ENCODE data around the gene DDN. TPM values are rescaled to one million over a fixed set of nuclear protein-coding genes. Genes with fewer than 3 reads are reported as not detected.

Gene DDN
- total RNA-seq, 4 donors from 2014 or later: 0.12 to 0.65 TPM; not detected in 2

DNA sequence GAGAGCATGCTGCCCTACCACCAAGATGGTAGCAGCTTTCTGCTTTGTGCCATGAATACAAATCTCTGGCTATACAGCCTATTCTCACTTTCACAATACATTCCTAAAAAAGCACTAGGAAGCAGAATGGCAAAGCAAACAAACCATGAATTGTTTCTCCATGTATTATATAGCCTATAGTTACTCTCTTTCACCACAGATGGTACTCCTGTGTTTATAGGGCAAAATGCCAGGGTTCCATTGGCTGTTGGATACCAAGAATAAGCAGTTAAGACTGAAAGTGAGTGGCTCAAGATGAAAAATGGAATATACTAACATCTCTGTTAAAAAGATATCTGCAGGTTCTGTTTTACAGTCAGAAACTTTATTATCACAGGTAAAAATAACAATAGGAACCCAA, 53.0 kb downstream of the DDN start:
- ATAC-seq (ENCODE audit: low FRiP score) (no peak), DNase-seq (ENCODE audit: low spot score) (no peak)
- TF ChIP-seq, protein P1, sequence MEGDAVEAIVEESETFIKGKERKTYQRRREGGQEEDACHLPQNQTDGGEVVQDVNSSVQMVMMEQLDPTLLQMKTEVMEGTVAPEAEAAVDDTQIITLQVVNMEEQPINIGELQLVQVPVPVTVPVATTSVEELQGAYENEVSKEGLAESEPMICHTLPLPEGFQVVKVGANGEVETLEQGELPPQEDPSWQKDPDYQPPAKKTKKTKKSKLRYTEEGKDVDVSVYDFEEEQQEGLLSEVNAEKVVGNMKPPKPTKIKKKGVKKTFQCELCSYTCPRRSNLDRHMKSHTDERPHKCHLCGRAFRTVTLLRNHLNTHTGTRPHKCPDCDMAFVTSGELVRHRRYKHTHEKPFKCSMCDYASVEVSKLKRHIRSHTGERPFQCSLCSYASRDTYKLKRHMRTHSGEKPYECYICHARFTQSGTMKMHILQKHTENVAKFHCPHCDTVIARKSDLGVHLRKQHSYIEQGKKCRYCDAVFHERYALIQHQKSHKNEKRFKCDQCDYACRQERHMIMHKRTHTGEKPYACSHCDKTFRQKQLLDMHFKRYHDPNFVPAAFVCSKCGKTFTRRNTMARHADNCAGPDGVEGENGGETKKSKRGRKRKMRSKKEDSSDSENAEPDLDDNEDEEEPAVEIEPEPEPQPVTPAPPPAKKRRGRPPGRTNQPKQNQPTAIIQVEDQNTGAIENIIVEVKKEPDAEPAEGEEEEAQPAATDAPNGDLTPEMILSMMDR (IDR thresholded peaks at IDR 0.05): no peak

Small RNAs within 50 kb of the gene (small RNA-seq; reads per million reads assigned to genes)
- gene RNU6-940P: not detected

Other genes with a start within 250 kb of the DDN start
- gene ADCY6, start 210.3 kb downstream of the DDN start, total RNA-seq: 10 to 100 TPM; 30.9 to 57.1 (median 47.9) TPM
- gene CACNB3, start 180.9 kb downstream of the DDN start, total RNA-seq: 10 to 100 TPM in 1 of 4 donors, 1 to 10 TPM in 3; 6.8 to 18.1 (median 8.5) TPM
- gene DDX23, start 147.2 kb downstream of the DDN start, total RNA-seq: 10 to 100 TPM; 44.9 to 85.0 (median 62.0) TPM
- gene RND1, start 133.5 kb downstream of the DDN start, total RNA-seq: 1 to 10 TPM; 1.3 to 5.8 (median 4.6) TPM
- 10 to 100 TPM; 14.7 to 32.1 (median 22.5) TPM for gene FKBP11, start 73.9 kb downstream of the DDN start, total RNA-seq
- 10 to 100 TPM; 57.1 to 91.5 (median 68.3) TPM for gene ARF3, start 41.9 kb downstream of the DDN start, total RNA-seq
- gene WNT10B, start 27.6 kb downstream of the DDN start, total RNA-seq: 1 to 10 TPM in 1 of 4 donors, under 1 TPM in 3; 0.36 to 2.5 (median 0.56) TPM
- under 1 TPM in 1 of 4 donors, not detected in 3; 0.60 TPM for gene WNT1, start 21.1 kb downstream of the DDN start, total RNA-seq
- gene PRKAG1, start 19.4 kb upstream of the DDN start, total RNA-seq: 10 to 100 TPM; 40.0 to 64.2 (median 54.4) TPM
- 10 to 100 TPM; 31.2 to 87.0 (median 49.0) TPM for gene KMT2D, start 61.4 kb upstream of the DDN start, total RNA-seq
- under 1 TPM in 1 of 4 donors, not detected in 3; 0.96 TPM for gene RHEBL1, start 70.6 kb upstream of the DDN start, total RNA-seq
- gene DHH, start 95.4 kb upstream of the DDN start, total RNA-seq: 1 to 10 TPM in 2 of 4 donors, under 1 TPM in 2; 0.72 to 2.0 (median 1.3) TPM
- gene LMBR1L, start 111.5 kb upstream of the DDN start, total RNA-seq: 10 to 100 TPM; 23.2 to 68.4 (median 37.8) TPM
- gene TUBA1B, start 132.0 kb upstream of the DDN start, total RNA-seq: 1,000 to 10,000 TPM in 1 of 4 donors, 100 to 1,000 TPM in 3; 608 to 1,018 (median 745) TPM
- gene TUBA1A, start 189.7 kb upstream of the DDN start, total RNA-seq: 100 to 1,000 TPM; 145 to 210 (median 159) TPM

Data from omental fat pad (tissue), 4 donors.